Right ventricle myocardium inferior (tissue), 1 donor: ENCODE measurements around the gene LIMS1. TPM values are rescaled to one million over a fixed set of nuclear protein-coding genes. Genes with fewer than 3 reads are reported as not detected.
"Not testable (repeated sequence)": the region's sequence is repeated elsewhere in the genome, so short reads cannot be mapped to it uniquely, and the experiment has no call there.

Source experiments
- ATAC-seq: fragments of 200-7000 bp; cut with Tn5 transposase; one replicate; pipeline ENCODE4 v1.9.1; 2020; ENCODE audit warnings: mild to moderate bottlenecking, moderate library complexity
- DNase-seq: peaks from one replicate; pipeline ENCODE4 v3.0.0; 2021; ENCODE audit errors: missing footprints
- intact Hi-C: fragments of 100-400 bp; cut with DNase I; formaldehyde crosslinking; loops from one replicate; pipeline ENCODE4 v1.11.0; 2022
- total RNA-seq: library from RNA; stranded (reverse); fragmentation: NEBNext Ultra II Directional; extraction: Animal tissue kit (Norgen Biotek cat#: 25700); gene quantifications from one replicate; pipeline ENCODE4 v1.2.1, GENCODE V29; 2021
- donor health status: DM: no; HTN: yes; CAD: no; lungs with severe emphysema.

The LIMS1 gene
- total RNA-seq, 1 donor from 2014 or later = 84.3 TPM

GRCh38 chr2:108542071-108542470, 7.8 kb downstream of the LIMS1 start:
- no peak for ATAC-seq
- no peak for DNase-seq
- intact Hi-C loops = no loop called here

- intact Hi-C loops = no loop called here
- no peak for DNase-seq
- no peak for ATAC-seq
Measured at GRCh38 chr2:108547606-108548005, 13.3 kb downstream of the LIMS1 start.

- DNase-seq = no peak
- ATAC-seq = no peak
- intact Hi-C loops = no loop called here
Measured at GRCh38 chr2:108548208-108549003, 14.1 kb downstream of the LIMS1 start.

- ATAC-seq = no peak
- intact Hi-C loops = no loop called here
- DNase-seq = no peak
Measured at GRCh38 chr2:108552566-108552965, 18.3 kb downstream of the LIMS1 start.

- DNase-seq = no peak
- intact Hi-C loops = no loop called here
- ATAC-seq = peak; percentile 67
Measured at GRCh38 chr2:108553209-108553919, 19.1 kb downstream of the LIMS1 start.

GRCh38 chr2:108554528-108554927, 20.3 kb downstream of the LIMS1 start:
- intact Hi-C loops = no loop called here
- ATAC-seq (peak; percentile 91), DNase-seq (no peak)

- DNase-seq (no peak), ATAC-seq (no peak)
- intact Hi-C loops = no loop called here
Measured at GRCh38 chr2:108555572-108555971, 21.3 kb downstream of the LIMS1 start.

- ATAC-seq, DNase-seq: not testable (repeated sequence)
Measured at GRCh38 chr2:108556581-108556980, 22.3 kb downstream of the LIMS1 start.

GRCh38 chr2:108560241-108560811, 26.1 kb downstream of the LIMS1 start:
- ATAC-seq (peak; percentile 22), DNase-seq (no peak)
- intact Hi-C loops = no loop called here

More at GRCh38 chr2:108556581-108556980, 22.3 kb downstream of the LIMS1 start:
- intact Hi-C loops = not testable (repeated sequence)

GRCh38 chr2:108560895-108561530, 26.7 kb downstream of the LIMS1 start:
- ATAC-seq (peak; percentile 37), DNase-seq (no peak)
- intact Hi-C loops = no loop called here

- intact Hi-C loops = no loop called here
- ATAC-seq (no peak), DNase-seq (no peak)
Measured at GRCh38 chr2:108562274-108562673, 28.0 kb downstream of the LIMS1 start.

GRCh38 chr2:108564510-108564909, 30.2 kb downstream of the LIMS1 start:
- intact Hi-C loops = no loop called here
- DNase-seq (no peak), ATAC-seq (no peak)

GRCh38 chr2:108565778-108566375, 31.6 kb downstream of the LIMS1 start:
- intact Hi-C loops = no loop called here
- ATAC-seq = no peak
- DNase-seq = no peak

- ATAC-seq (peak; percentile 20), DNase-seq (no peak)
- intact Hi-C loops = no loop called here
Measured at GRCh38 chr2:108570416-108570815, 36.1 kb downstream of the LIMS1 start.

GRCh38 chr2:108571286-108571685, 37.0 kb downstream of the LIMS1 start:
- ATAC-seq = no peak
- no peak for DNase-seq
- intact Hi-C loops = no loop called here

- intact Hi-C loops = no loop called here
- ATAC-seq (peak; percentile 66), DNase-seq (no peak)
Measured at GRCh38 chr2:108573061-108573460, 38.8 kb downstream of the LIMS1 start.

GRCh38 chr2:108574332-108574731, 40.1 kb downstream of the LIMS1 start:
- DNase-seq (no peak), ATAC-seq (no peak)
- intact Hi-C loops = no loop called here

GRCh38 chr2:108575132-108575966, 41.1 kb downstream of the LIMS1 start:
- ATAC-seq (no peak), DNase-seq (no peak)
- intact Hi-C loops = no loop called here
